Hepatocyte (in vitro differentiated cells): ENCODE measurements around the gene LGALS7B. TPM values are rescaled to one million over a fixed set of nuclear protein-coding genes. Genes with fewer than 3 reads are reported as not detected.

ENCODE experiments used
- DNase-seq: peaks from one replicate; pipeline ENCODE4 v3.0.0-alpha.2; 2016; ENCODE audit warnings: low spot score
- H2AFZ ChIP-seq: fragments of 200-600 bp; sonication (generic); 2 replicates; pipeline ENCODE4 v1.6.0; 2016; ENCODE audit warnings: antibody characterized with exemption, mild to moderate bottlenecking
- H3K27ac ChIP-seq: fragments of 200-600 bp; sonication (generic); 2 replicates; pipeline ENCODE4 v1.5.1; 2016; ENCODE audit warnings: mild to moderate bottlenecking
- H3K27me3 ChIP-seq: fragments of 200-600 bp; sonication (generic); 2 replicates; pipeline ENCODE4 v1.6.1; 2016
- H3K36me3 ChIP-seq: fragments of 200-600 bp; sonication (generic); replicated peaks from 2 replicates; pipeline ENCODE4 v1.5.1; 2016; ENCODE audit warnings: low read depth; ENCODE audit not compliant: insufficient read depth
- H3K4me1 ChIP-seq: fragments of 200-600 bp; sonication (generic); 2 replicates; pipeline ENCODE4 v1.5.1; 2016; ENCODE audit warnings: mild to moderate bottlenecking, moderate library complexity; ENCODE audit not compliant: insufficient read depth
- H3K4me2 ChIP-seq: fragments of 200-600 bp; sonication (generic); 2 replicates; pipeline ENCODE4 v1.6.0; 2016
- H3K4me3 ChIP-seq: fragments of 200-600 bp; sonication (generic); 2 replicates; pipeline ENCODE4 v1.5.1; 2016; ENCODE audit warnings: mild to moderate bottlenecking
- H3K79me2 ChIP-seq: fragments of 200-600 bp; sonication (generic); 2 replicates; pipeline ENCODE4 v1.6.0; 2017; ENCODE audit warnings: mild to moderate bottlenecking
- H3K9me2 ChIP-seq: fragments of 200-600 bp; sonication (generic); replicated peaks from 2 replicates; pipeline ENCODE4 v1.6.0; 2017; ENCODE audit warnings: mild to moderate bottlenecking; ENCODE audit not compliant: insufficient read depth
- H3K9me3 ChIP-seq: fragments of 200-600 bp; sonication (generic); 2 replicates; pipeline ENCODE4 v1.5.1; 2016; ENCODE audit warnings: low read depth, mild to moderate bottlenecking
- H4K20me1 ChIP-seq: fragments of 200-600 bp; sonication (generic); 2 replicates; pipeline ENCODE4 v1.6.0; 2016; ENCODE audit warnings: mild to moderate bottlenecking; ENCODE audit not compliant: insufficient read depth, poor library complexity, severe bottlenecking
- CTCF ChIP-seq: fragments of 200-600 bp; sonication (generic); IDR thresholded peaks from 2 replicates; pipeline ENCODE4 v1.5.1; 2016; ENCODE audit warnings: antibody characterized with exemption, mild to moderate bottlenecking; ENCODE audit not compliant: poor library complexity
- EZH2 ChIP-seq: fragments of 200-600 bp; sonication (generic); IDR thresholded peaks from 2 replicates; pipeline ENCODE4 v1.6.1; 2016; ENCODE audit warnings: antibody characterized with exemption, mild to moderate bottlenecking, borderline replicate concordance
- EZH2phosphoT487 ChIP-seq: fragments of 200-600 bp; sonication (generic); IDR thresholded peaks from one replicate; pipeline ENCODE4 v1.6.1; 2018; ENCODE audit warnings: antibody characterized with exemption, mild to moderate bottlenecking, low read depth, moderate library complexity; ENCODE audit not compliant: unreplicated experiment, severe bottlenecking
- WGBS: methylation state at CpG from one replicate; pipeline ENCODE4 v1.1.6; 2016; ENCODE audit warnings: low lambda C conversion rate; ENCODE audit errors: missing lambda C conversion rate; 5-methylcytosine and 5-hydroxymethylcytosine counted together
- polyA plus RNA-seq: library from polyadenylated mRNA; unstranded; fragments of >200 nt; fragmentation: Nextera tagmentation; extraction: Ambion mirVana; gene quantifications from 2 replicates; pipeline ENCODE4 v1.2.1, GENCODE V29; 2016
- total RNA-seq: library from RNA; depleted of rRNA; stranded (reverse); fragments of >200 nt; gene quantifications from 2 replicates; pipeline ENCODE4 v1.2.3, GENCODE V29; 2014

The LGALS7B gene
- total RNA-seq (0.64 TPM in 1 of 2 replicates, not detected in the other), polyA plus RNA-seq (0.72 TPM in 1 of 2 replicates, not detected in the other)

- no peaks in the 10 kb centered on the region for H3K9me2 ChIP-seq
- no peak for DNase-seq
- H4K20me1 ChIP-seq, result no peaks in the 10 kb centered on the region
- no peaks in the 10 kb centered on the region for H3K27me3 ChIP-seq
- H3K9me3 ChIP-seq, result no peaks in the 10 kb centered on the region
- H3K36me3 ChIP-seq, result no peaks in the 10 kb centered on the region
- no peak within 1 kb of the TSS for H3K27ac ChIP-seq
- no peak within 1 kb of the TSS for H3K4me2 ChIP-seq
- no peak for TF ChIP-seq EZH2
- TF ChIP-seq CTCF, result no peak
- TF ChIP-seq EZH2phosphoT487, result no peak
- WGBS, result 79% methylated on average over 12 of the region's 17 CpGs
- no peak within 1 kb of the TSS for H3K4me3 ChIP-seq
- H3K79me2 ChIP-seq, result no peaks in the 10 kb centered on the region
- no peak within 1 kb of the TSS for H2AFZ ChIP-seq
- no peaks in the 10 kb centered on the region for H3K4me1 ChIP-seq
These were observed at the start of gene LGALS7B for GRCh38 chr19:38788478-38789243. TSS of gene LGALS7B (plus strand) at chr19:38789200. CDS start at chr19:38789227, 27 bp downstream.

- Histone ChIP-seq H3K4me1 (peaks cover 5% of the 10 kb centered on the region), H2AFZ (no peak overlapping the region), H3K4me3 (no peak overlapping the region), H3K27me3 (no peaks in the 10 kb centered on the region), H3K9me3 (no peaks in the 10 kb centered on the region), H3K36me3 (no peaks in the 10 kb centered on the region), H3K9me2 (no peaks in the 10 kb centered on the region), H3K79me2 (no peaks in the 10 kb centered on the region), H4K20me1 (no peaks in the 10 kb centered on the region), H3K4me2 (no peak overlapping the region), H3K27ac (no peak overlapping the region)
- DNase-seq, result no peak
- TF ChIP-seq EZH2, result no peak
- TF ChIP-seq EZH2phosphoT487, result no peak
- TF ChIP-seq CTCF, result no peak
- WGBS, result 92% methylated on average over 16 of the region's 16 CpGs
These were observed 49.4 kb upstream of the LGALS7B start for GRCh38 chr19:38739440-38740256.

GRCh38 chr19:38740257-38740592 lies 48.8 kb upstream of the LGALS7B start:
- H3K36me3 ChIP-seq, result no peaks in the 10 kb centered on the region
- H3K27ac ChIP-seq, result no peak overlapping the region
- H3K9me2 ChIP-seq, result no peaks in the 10 kb centered on the region
- H3K9me3 ChIP-seq, result no peaks in the 10 kb centered on the region
- H3K4me2 ChIP-seq, result no peak overlapping the region
- H4K20me1 ChIP-seq, result no peaks in the 10 kb centered on the region
- no peak overlapping the region for H2AFZ ChIP-seq
- no peak for DNase-seq
- H3K4me1 ChIP-seq, result peaks cover 5% of the 10 kb centered on the region
- H3K4me3 ChIP-seq, result no peak overlapping the region
- TF ChIP-seq EZH2 (no peak), CTCF (no peak), EZH2phosphoT487 (no peak)
- no peaks in the 10 kb centered on the region for H3K79me2 ChIP-seq
- 96% methylated on average over 9 of the region's 9 CpGs for WGBS
- H3K27me3 ChIP-seq, result no peaks in the 10 kb centered on the region
